Activated naive CD8-positive, alpha-beta T cell treated with anti-CD3 and anti-CD28 coated beads, Interleukin-2, amount 50 U/mL, for 16 hours (primary cell): ENCODE measurements around the gene NDRG4.

Experiments used
- DNase-seq: peaks from one replicate; pipeline ENCODE4 v3.0.0-alpha.2; 2020; ENCODE audit warnings: low read depth, low spot score

The NDRG4 gene

DNA sequence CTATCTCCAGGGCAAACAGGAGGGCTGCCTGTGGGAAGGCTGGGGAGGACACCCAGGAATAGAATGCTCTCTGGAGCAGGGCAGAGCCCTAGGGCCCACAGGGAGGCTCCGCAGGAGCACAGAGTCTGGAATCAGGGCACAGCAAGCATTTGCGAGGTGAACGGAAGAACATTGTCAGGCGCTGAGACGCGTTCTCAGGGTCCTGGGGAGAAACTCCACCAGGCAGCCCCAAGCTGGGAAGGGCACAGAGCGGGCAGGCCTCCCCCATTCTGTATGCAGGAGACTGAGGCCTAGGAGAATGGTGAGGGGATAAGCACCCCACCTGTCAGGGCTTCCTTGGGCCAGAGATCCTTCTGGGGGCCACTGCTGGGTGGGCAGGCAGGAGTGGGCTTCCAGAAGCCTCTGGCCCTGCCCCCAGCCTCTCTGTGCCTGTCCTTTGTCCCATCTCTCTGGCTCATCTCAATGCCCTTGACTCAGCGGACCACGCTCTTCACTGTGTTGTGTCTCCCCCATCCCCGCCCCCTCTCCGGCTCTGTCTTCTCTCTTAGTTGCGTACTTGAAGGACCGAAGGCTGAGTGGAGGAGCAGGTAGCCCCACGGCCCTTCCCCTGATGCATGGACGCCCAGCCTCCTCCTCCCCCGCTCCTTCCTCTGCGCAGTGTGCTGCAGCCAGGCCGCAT is 10.3 kb downstream of the NDRG4 start:
- no peak for DNase-seq

DNA sequence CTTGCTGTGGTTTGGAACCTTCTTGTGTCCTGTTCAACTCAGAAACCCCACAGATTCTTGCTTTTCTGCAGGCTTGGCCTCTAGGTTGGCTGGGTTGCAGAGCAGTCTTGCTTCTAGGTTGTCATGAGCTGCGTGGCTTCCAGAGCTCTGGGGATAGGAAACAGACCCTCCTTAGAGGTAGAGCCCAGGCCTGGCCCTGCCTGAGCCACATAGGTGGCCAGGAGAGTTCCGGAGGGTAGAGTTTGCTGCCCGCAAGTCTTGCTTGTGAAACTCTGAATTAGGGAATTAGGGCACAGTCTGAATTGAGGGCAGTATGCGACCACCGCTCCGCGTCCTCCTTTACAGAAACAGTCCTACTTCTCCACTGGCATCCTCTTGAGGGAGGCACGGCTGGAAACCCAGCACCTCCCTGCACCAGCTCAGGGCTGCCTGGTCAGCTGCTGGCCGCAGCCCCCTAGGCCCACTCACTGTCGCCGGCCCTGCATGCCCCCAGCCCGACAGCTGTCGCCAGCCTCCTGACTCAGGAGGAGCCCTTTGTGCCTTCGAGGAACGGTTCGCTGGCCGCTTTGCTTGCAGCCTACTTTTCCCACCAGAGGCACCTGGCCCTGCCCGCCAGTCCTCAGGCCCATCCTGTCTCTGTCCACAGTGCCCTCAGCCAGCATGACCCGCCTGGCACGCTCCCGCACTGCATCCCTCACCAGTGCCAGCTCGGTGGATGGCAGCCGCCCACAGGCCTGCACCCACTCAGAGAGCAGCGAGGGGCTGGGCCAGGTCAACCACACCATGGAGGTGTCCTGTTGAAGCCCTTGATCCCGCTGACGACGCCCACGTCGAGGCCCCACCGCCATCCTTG is 11.1 kb downstream of the NDRG4 start:
- DNase-seq, result no peak

DNA sequence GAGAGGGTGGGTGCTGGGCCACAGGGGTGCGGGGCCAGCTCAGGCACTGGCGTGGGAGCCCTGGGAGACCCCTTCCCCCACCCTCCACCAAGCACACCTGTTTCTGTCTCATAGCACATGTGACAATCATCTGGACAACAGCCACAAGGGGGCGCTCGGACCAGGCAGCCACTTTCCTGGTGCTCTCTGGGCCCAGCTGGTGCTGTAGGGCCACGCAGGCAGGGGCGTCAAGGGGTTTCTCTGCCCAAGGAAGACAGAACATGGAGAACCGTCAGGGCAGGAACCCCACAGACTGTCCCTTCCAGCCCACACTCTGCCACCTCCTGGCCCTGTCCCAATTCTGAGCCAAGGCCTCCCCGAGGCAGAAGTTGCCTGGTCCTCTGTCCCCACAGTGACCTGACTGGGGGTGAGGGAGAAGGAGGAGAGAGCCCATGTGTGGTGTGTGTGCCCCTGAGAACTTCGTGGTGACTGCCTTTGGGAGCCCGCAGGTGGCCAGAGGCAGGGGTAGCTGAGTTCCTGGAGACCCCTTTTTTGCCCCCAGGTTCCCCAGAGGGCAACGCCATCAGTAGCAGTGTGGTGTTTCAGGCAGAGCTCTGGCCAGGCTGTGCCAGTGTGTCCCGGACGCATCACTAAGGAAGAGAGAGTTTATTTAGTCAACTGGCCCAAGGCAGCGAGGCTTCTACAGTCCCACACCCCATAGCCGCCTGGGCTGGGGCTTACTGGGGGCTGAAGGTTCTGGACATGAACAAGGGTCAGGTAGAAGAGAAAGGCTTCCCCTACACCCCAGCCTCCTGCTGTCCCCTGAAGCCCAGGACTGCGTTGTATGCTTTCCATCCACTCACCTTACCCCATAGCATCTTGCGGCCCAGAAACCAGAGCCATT is 12.2 kb downstream of the NDRG4 start:
- DNase-seq, result peak; percentile 74

DNA sequence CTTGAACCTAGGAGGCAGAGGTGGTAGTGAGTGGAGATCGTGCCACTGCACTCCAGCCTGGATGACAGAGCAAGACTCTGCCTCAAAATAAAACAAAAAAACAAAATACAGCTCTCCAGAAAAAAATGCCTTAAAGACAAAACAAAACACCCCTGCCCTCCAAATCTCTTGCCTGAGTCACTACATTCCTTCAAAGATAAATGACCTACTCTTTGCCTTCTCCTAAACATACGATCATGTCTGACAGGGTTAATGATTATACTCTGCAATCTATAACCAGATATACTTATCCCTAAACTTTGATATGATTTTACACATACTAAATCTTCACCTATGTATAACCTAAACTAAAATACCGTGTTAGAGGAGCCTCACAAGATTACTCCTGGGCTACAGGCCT is 13.9 kb downstream of the NDRG4 start:
- DNase-seq, result no peak

DNA sequence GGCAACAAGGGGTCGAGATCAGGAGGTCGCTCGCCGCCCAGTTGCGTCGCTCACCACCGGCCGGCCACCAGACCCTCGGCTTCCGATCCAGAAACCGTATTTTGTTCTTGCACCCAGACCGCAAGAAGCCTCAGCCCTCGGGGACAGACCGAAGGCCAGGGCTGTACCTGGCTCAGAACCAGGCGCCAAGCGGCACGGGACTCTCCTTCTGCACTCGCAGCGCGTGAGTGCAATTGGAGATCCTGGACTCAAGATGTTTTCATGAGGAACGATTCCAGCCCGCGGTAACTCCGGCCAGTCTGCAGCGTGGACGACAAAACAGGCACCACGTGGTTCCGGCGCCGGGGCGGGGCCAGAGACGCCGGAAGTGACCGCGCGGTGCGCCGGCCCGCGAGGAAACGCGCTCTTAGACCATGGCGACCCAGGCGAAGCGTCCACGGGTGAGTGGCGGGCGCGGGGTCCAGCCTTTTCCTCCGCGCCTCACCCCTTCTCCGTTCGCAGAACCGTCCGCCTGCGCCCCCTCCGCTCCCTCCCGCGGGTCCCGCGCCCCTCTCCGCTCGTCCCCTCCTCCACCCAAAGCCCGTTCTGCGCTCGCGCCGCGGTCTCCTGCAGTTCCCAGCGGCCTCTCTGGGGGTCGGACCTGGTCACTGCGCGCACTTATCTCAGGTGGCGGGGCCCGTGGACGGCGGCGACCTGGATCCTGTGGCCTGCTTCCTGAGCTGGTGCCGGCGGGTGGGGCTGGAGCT is 15.4 kb downstream of the NDRG4 start, which contains the start of gene SETD6:
Gene SETD6 (plus strand): TSS at position 393 of the 746 bp plus-strand sequence. CDS start 21 bp downstream, at position 414.
- DNase-seq, result peak; percentile 56

DNA sequence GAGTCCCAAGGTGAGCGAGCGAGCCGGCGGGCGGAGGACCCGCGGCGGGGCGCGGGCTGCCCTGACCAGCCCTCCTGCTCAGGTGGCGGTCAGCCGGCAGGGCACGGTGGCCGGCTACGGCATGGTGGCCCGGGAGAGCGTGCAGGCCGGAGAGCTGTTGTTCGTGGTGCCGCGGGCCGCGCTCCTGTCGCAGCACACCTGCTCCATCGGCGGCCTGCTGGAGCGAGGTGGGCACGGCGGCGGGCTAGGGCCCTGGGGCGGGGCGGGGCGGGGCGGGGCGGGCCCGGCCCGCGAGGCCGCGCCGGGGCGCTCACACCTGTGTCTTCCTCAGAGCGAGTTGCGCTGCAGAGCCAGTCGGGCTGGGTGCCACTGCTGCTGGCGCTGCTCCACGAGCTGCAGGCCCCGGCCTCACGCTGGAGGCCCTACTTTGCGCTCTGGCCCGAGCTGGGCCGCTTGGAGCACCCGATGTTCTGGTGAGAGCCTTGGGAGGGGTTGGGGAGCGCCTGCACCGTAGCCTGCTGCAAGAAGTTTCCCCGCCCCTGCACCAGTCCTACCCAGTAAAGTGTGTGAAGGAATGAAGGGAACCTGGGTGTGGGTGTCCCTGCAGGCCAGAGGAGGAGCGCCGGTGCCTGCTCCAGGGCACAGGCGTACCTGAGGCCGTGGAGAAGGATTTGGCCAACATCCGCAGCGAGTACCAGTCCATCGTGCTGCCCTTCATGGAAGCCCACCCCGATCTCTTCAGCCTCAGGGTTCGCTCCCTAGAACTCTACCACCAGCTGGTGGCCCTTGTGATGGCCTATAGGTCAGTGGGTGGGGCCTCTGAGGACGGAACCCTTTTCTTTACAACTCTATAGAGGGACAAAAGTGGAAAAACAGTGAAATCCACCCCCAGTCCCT is 16.2 kb downstream of the NDRG4 start:
- DNase-seq, result peak; percentile 22

DNA sequence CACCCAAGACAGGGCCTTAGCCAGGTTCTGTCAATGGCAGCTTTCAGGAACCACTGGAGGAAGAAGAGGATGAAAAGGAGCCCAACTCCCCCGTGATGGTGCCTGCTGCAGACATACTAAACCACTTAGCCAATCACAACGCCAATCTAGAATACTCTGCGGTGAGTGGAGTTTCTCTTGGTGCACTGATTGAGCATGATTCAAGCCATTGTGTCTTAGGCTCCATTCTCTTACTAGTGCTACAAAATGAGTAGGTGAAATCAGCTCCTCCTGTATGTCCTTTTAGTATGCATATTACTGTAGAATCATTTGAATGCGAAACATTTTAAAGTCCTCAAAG is 16.8 kb downstream of the NDRG4 start:
- no peak for DNase-seq

DNA sequence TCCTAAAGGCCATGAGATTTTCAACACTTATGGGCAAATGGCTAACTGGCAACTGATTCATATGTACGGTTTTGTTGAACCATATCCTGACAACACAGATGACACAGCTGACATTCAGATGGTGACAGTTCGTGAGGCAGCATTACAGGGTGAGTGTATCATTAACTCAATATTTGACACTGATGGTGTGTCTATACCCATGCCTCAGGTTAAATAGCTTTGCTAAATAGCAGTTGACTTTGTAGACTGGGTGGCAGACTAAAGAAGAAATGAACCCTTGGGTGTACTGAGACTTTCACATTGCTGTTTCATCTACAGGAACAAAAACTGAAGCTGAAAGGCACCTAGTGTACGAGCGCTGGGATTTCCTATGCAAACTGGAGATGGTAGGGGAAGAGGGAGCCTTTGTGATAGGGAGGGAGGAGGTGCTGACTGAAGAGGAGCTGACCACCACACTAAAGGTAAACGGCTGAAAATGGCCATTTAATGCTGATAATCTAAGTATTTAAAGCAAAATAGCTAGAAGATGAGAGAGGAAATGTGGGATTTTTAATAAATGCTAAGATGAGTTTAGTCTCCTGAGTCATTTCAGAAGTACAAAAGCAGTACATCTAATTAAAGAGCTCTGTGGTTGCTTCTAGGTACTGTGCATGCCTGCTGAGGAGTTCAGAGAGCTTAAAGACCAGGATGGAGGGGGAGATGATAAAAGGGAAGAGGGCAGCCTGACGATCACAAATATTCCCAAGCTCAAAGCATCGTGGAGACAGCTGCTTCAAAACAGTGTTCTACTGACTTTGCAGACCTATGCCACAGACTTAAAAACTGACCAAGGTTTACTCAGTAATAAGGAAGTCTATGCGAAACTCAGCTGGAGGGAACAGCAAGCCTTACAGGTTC is 18.4 kb downstream of the NDRG4 start:
- DNase-seq, result no peak

DNA sequence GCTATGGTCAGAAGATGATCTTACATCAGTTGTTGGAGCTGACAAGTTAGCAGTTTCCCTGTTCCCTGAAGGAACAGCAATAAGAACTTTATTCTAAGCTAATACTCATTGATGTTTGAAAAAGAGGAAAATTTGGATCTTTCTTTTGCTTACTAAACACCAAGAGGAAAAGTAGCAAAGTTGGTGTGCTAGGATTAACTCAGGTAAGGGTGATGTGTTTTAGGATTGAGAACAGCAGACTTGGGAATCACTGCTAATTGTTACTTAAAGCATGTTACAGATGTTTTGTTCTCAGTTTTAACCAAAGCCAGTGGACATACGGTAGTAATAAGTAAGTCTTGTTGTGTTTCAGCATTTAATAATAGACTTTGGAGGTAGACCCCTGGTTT is 19.0 kb downstream of the NDRG4 start:
- DNase-seq, result no peak

DNA sequence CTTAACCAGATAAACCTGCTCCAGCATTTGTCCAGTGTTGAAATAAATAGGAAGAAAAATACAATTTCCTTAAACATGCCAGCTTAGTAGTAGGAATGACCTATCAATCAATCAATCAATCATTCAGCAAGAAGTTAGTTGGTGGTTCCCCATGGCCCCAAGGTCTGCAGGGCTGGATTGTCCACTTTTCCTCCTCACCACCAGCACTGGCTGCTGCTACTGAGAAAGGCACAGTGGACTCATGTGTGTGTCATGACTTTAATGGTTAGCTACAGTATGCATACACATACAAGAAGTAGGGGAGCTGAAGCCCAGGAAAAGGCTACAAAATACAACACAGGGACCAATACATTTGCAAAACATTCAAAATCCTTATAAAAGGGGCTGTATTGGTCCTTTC is 19.8 kb downstream of the NDRG4 start:
- DNase-seq, result no peak

DNA sequence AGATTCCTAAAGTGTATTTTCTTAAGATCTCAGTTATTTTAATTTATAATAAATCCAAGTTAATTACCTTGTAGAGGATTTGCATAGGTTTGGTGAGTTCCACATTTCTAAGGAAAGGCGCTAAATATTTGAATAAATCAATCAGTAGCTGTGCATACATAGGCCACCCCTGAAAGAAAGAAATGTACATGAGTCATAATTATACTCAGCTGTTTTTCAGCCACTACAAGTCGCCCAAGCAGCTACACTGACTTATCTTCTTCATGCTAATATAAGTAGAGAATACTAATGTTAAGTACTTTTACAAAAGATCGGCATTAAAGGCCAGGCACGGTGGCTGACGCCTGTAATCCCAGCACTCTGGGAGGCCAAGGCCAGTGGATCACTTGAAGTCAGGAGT is 30.2 kb downstream of the NDRG4 start:
- no peak for DNase-seq

DNA sequence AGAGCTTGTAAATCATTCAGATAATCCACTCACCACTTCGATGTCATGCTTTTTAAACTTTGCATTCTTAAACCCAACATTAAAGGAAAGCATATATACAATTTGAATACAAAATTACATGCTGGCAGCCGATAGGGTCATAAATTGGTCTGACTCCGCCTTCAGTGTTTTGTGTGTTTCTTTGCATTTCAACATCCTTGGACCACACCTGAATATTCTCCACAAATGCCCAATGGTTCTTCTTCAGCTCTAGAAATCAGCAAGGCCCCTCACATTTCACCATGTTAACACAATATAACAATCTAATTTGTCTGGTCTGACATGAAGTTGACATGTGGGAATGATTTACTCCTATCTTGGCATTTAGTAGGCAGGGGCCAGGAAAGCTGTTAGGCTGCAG is 32.5 kb downstream of the NDRG4 start:
- DNase-seq, result no peak

DNA sequence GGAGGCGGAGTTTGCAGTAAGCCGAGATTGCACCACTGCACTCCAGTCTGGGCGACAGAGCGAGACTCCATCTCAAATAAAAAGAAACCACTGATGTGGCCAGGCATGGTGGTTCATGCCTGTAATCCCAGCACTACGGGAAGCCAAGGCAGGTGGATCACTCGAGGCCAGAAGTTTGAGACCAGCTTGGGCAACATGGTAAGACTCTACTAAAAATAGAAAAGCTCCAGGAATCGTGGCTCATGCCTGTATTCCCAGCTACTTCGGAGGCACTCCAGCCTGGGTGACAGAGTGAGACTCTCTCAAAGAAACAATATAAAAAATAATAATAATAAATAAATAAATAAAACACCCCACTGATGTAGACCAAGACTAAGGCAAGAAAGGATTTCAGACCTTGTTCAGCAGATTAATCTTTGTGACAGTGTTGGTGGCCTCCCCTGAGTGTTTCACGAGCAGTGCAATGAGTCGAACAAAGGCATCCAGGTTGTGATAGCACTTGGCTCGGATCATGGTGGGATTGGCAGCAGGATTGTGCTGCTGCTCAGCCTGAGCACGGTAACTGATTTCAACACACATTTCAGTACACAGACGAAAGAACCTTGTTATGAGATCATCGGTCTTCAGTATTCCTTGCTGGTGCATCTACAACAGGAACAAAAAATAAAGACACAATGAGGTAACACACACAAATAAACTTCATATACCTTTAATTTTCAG is 34.0 kb downstream of the NDRG4 start:
- DNase-seq, result no peak

DNA sequence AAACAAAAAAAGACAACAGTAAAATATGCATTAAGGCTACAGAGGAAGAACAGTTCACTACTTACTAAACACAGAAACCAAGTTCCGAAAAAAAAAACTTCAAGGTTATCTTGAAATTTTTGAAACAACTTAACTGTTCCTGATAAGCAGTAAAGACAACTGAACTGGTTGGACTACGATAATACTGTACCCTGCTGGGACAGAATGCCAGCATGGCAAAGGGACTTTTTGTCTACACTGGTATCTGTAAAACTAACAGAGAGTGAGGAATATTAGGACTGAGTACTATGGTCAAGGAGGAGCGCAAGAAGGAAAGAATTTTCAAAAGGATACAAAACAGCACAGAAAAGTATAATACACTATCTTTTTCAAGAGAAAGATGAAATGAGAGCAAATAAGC is 35.2 kb downstream of the NDRG4 start:
- DNase-seq, result no peak

DNA sequence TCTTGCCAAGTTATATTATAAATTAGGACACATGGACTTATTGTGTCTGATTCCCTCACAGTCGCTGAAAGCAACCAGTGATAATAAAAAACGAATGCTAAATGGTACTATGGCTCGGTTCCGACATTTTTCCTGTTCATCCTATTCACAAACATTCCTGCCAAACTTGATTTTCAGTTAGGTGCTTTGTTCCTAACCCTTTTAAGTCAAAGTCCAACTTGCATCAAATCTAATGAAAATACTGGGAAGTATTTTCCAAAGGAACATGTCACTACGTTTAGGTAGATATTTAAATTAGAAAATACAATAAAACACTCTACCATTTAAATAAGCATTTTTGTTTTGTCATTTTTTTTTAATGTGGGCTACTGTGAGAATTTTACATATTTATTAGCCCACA is 36.3 kb downstream of the NDRG4 start:
- no peak for DNase-seq

DNA sequence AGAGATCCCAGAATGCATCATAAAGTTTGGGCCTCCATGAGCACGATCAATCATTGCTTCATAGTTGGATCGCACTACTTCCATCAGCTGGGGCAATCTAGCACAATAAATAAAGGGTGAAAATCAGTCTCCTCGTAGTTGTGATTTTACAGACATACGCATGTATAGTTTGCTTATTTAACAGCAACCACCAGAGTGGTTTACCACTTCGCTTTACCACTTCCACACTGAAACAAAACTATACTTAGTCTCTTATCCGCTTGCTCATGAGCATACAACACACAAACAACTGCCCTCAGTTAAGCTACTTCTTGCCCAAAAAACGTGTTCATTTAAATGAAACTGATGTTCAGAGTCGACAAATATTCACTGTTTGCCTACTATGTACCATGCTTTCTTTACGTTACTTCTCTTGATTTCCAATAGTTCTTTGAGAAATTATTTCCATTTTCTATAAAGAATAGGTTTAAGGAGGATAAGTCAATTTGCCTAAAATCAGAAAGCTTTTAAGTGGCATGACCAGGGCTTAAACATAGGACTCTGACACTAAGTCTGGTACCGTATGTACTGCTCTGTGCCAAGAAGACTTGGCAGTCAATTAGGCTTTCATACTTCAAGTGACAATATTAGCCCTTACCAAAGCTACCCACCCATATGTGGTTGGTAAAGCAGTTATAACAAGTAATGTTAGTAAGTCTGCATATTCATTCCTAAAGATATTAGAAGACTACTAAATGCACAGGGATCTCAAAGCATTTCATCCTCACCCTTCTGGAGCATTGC is 37.4 kb downstream of the NDRG4 start:
- no peak for DNase-seq

DNA sequence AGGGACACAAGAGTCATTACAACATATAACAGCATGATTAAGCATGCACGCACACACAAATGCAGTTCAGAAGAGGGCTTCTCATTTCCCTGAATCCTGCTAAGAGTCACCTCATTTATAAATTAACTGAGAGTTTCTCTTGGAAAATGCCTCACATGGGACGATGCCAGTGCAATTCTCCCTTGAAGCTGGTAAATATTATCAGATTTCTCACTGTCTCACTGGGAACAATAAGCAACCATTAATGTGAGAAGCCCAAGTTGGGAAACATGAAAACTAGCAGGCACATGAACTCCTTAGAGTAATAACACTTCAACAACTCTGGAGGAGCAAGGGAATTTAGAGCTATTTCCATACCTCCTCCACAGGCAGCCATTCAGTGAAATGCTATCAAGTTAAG is 41.8 kb downstream of the NDRG4 start:
- DNase-seq, result no peak

DNA sequence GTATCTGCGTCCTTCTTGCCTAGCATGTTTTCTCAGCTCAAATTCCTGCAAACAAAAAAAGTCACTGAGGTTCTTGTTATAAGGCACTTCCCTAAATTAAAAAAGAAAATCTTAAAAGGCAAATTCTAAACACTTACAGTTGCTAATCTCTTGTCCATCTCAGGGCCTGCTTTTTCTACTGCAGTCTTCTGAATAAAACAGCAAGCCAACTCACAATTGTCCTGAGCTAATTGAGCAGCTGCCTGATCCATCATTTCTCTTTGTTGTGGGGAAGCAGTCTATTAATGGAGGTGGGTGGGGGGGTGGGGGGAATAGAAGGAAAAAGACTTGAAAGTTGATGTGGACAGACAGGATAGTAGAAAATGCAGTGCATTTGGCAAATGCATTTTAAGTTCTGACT is 42.3 kb downstream of the NDRG4 start:
- DNase-seq, result no peak
